ENCODE measurements around the gene CCNB1.

CCNB1 gene

GRCh38 chr5:69148981-69149675 lies 17.8 kb upstream of the CCNB1 start:
- DNase-seq (ENCODE audit: extremely low read depth, insufficient read length), result no peak
- no peak overlapping the region for H3K4me3 ChIP-seq (replicated peaks; ENCODE audit: low read depth, low read length)
- TF ChIP-seq, protein P1, sequence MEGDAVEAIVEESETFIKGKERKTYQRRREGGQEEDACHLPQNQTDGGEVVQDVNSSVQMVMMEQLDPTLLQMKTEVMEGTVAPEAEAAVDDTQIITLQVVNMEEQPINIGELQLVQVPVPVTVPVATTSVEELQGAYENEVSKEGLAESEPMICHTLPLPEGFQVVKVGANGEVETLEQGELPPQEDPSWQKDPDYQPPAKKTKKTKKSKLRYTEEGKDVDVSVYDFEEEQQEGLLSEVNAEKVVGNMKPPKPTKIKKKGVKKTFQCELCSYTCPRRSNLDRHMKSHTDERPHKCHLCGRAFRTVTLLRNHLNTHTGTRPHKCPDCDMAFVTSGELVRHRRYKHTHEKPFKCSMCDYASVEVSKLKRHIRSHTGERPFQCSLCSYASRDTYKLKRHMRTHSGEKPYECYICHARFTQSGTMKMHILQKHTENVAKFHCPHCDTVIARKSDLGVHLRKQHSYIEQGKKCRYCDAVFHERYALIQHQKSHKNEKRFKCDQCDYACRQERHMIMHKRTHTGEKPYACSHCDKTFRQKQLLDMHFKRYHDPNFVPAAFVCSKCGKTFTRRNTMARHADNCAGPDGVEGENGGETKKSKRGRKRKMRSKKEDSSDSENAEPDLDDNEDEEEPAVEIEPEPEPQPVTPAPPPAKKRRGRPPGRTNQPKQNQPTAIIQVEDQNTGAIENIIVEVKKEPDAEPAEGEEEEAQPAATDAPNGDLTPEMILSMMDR (IDR thresholded peaks at IDR 0.05; ENCODE audit: insufficient read depth, low read length, poor library complexity, severe bottlenecking), result no peak
- H3K27me3 ChIP-seq (replicated peaks; ENCODE audit: control insufficient read depth, insufficient read depth, low read length), result no peaks in the 10 kb centered on the region
- H3K36me3 ChIP-seq (ENCODE audit: control insufficient read depth, insufficient read depth, low read length), result no peaks in the 10 kb centered on the region

- DNase-seq (ENCODE audit: extremely low read depth, insufficient read length), result no peak
- Histone ChIP-seq H3K4me3 (replicated peaks; ENCODE audit: low read depth, low read length) (no peak overlapping the region), H3K27me3 (replicated peaks; ENCODE audit: control insufficient read depth, insufficient read depth, low read length) (no peaks in the 10 kb centered on the region), H3K36me3 (ENCODE audit: control insufficient read depth, insufficient read depth, low read length) (no peaks in the 10 kb centered on the region)
- TF ChIP-seq, protein P1 (IDR thresholded peaks at IDR 0.05; ENCODE audit: insufficient read depth, low read length, poor library complexity, severe bottlenecking), result no peak
These were observed 17.3 kb upstream of the CCNB1 start for GRCh38 chr5:69149676-69150010.

GRCh38 chr5:69152731-69153130 lies 14.2 kb upstream of the CCNB1 start:
- Histone ChIP-seq H3K36me3 (ENCODE audit: control insufficient read depth, insufficient read depth, low read length) (no peaks in the 10 kb centered on the region), H3K4me3 (replicated peaks; ENCODE audit: low read depth, low read length) (no peak overlapping the region), H3K27me3 (replicated peaks; ENCODE audit: control insufficient read depth, insufficient read depth, low read length) (no peaks in the 10 kb centered on the region)
- DNase-seq (ENCODE audit: extremely low read depth, insufficient read length), result no peak
- TF ChIP-seq, protein P1 (IDR thresholded peaks at IDR 0.05; ENCODE audit: insufficient read depth, low read length, poor library complexity, severe bottlenecking), result no peak

DNA sequence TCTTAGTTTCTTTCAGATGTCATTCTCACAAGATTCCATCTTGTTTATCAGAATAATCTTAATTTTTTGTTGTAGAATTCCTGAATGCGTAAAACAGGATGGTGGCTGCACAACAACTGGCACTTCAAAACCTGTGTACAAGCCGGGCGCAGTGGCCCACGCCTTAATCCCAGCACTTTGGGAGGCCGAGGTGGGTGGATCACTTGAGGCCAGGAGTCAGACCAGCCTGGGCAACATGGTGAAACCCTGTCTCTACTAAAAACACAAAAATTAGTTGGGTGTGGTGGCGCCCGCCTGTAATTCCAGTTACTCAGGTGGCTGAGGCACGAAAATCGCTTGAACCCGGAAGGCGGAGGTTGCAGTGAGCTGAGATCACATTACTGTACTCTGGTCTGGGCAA lies 10.5 kb upstream of the CCNB1 start:
- no peak for DNase-seq (ENCODE audit: extremely low read depth, insufficient read length)
- no peaks in the 10 kb centered on the region for H3K36me3 ChIP-seq (ENCODE audit: control insufficient read depth, insufficient read depth, low read length)
- TF ChIP-seq, protein P1 (IDR thresholded peaks at IDR 0.05; ENCODE audit: insufficient read depth, low read length, poor library complexity, severe bottlenecking), result no peak

GRCh38 chr5:69158039-69158438 lies 8.9 kb upstream of the CCNB1 start:
- no peak for DNase-seq (ENCODE audit: extremely low read depth, insufficient read length)
- Histone ChIP-seq H3K4me3 (replicated peaks; ENCODE audit: low read depth, low read length) (no peak overlapping the region), H3K27me3 (replicated peaks; ENCODE audit: control insufficient read depth, insufficient read depth, low read length) (no peaks in the 10 kb centered on the region), H3K36me3 (ENCODE audit: control insufficient read depth, insufficient read depth, low read length) (no peaks in the 10 kb centered on the region)
- TF ChIP-seq, protein P1 (IDR thresholded peaks at IDR 0.05; ENCODE audit: insufficient read depth, low read length, poor library complexity, severe bottlenecking), result no peak

More for the DNA sequence above, 10.5 kb upstream of the CCNB1 start:
- Histone ChIP-seq H3K4me3 (replicated peaks; ENCODE audit: low read depth, low read length) (no peak overlapping the region), H3K27me3 (replicated peaks; ENCODE audit: control insufficient read depth, insufficient read depth, low read length) (no peaks in the 10 kb centered on the region)

DNA sequence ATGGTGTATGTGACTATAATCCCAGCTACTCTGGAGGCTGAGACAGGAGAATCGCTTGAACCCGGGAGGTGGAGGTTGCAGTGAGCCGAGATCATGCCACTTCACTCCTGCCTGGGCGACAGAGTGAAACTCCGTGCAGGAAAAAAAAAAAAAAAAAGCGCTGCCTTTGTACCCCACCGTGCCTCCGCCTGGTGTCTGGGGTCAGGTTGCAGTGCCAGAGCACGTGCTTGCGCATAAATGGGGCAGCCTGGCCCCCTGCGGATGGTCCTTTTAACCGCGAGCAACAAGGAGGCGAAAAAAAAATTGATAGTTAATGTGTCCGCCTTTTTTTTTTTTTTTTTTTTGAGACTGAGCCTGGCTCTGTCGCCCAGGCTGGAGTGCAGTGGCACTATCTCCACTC lies 6.3 kb upstream of the CCNB1 start:
- TF ChIP-seq, protein P1 (IDR thresholded peaks at IDR 0.05; ENCODE audit: insufficient read depth, low read length, poor library complexity, severe bottlenecking), result no peak

More for the DNA sequence above, 6.3 kb upstream of the CCNB1 start:
- DNase-seq (ENCODE audit: extremely low read depth, insufficient read length), result no peak
- H3K27me3 ChIP-seq (replicated peaks; ENCODE audit: control insufficient read depth, insufficient read depth, low read length), result no peaks in the 10 kb centered on the region
- H3K4me3 ChIP-seq (replicated peaks; ENCODE audit: low read depth, low read length), result no peak overlapping the region
- H3K36me3 ChIP-seq (ENCODE audit: control insufficient read depth, insufficient read depth, low read length), result no peaks in the 10 kb centered on the region
